ENCODE data around the gene CLDN14.
A peak's percentile ranks its signal among the peaks of the same experiment; 100 is the strongest.

CLDN14 gene

GRCh38 chr21:36510911-36511310, 31.0 kb upstream of the CLDN14 start:
- no peak for DNase-seq (ENCODE audit: low read depth)
- H3K4me3 ChIP-seq (ENCODE audit: low read length), result no peak overlapping the region
- TF ChIP-seq CTCF (conservative IDR thresholded peaks at IDR 0.05; ENCODE audit: low read length), result no peak

DNA sequence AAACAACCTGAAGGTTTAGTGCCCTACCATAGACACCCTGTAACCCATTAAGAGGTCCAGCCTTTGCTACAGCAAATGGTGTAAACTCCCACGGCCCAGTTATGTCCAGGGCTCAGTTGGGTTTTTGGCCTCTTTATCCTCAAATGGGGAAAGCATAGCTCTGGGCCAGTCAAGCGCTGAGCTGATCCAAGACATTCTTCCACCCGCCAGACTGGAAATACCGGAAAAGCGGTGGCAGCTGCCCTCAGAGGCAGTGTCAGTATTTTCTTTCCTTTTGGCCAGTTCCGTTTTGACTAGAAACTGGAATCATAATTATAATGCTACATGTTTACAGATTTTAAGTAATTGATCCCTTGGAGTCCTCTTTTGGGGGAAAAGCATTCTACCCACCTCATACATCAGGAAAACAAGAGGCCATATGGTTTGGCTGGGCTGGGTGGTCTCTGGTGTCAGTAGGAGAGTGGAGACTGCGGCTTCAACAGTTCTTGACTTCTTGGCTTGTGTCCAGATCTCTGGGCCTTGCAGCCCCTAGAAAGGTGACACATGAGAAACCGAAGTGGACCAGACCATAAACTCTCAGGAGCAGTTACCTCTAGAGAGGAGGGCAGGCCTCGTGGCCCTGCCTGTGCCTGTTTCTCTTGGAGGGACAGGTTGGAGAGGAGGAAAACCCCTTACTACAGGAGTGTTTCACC, 30.2 kb upstream of the CLDN14 start:
- H3K4me3 ChIP-seq (ENCODE audit: low read length), result no peak overlapping the region
- DNase-seq (ENCODE audit: low read depth), result no peak
- no peak for TF ChIP-seq CTCF (conservative IDR thresholded peaks at IDR 0.05; ENCODE audit: low read length)

GRCh38 chr21:36508948-36509347, 29.0 kb upstream of the CLDN14 start:
- no peak for TF ChIP-seq CTCF (conservative IDR thresholded peaks at IDR 0.05; ENCODE audit: low read length)
- DNase-seq (ENCODE audit: low read depth), result no peak
- H3K4me3 ChIP-seq (ENCODE audit: low read length), result no peak overlapping the region

DNA sequence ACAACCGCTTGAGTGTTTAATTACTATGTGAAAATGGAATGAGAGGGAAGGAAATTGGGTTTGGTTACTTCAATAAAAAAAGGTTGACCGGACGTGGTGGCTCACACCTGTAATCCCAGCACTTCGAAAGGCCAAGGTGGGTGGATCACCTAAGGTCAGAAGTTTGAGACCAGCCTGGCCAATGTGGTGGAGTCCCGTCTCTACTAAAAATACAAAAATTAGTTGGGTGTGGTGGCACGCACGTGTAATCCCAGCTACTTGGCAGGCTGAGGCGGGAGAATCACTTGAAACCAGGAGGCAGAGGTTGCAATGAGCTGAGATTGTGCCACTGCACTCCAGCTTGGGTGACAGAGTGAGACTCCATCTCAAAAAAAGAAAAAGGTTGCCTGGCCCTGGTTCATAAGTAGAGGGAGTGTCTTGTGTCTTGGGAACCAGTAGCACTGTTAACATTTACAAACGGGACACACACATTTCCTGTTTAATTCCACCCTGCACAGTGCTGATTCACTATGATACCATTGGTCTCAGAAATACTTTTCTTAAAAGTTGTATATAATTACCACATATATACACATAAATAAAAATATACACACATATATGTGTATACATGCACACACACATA, 27.6 kb upstream of the CLDN14 start:
- no peak overlapping the region for H3K4me3 ChIP-seq (ENCODE audit: low read length)
- no peak for TF ChIP-seq CTCF (conservative IDR thresholded peaks at IDR 0.05; ENCODE audit: low read length)
- no peak for DNase-seq (ENCODE audit: low read depth)

DNA sequence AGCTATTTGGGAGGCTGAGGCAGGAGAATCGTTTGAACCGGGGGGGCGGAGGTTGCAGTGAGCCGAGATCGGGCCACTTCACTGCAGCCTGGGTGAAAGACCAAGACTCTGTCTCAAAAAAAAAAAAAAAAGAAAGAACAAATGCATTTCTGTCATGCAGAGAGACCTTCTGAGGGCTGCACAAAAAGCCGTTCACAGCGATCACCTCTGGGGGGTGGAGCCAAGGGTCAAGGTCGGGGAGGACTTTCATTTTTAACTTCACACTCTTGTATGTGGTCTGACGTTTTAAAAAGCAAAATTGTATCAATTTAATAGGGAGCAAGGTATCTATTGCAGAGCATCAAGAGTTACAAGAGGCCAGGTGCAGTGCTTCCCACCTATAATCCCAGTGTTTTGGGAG, 26.6 kb upstream of the CLDN14 start:
- no peak for TF ChIP-seq CTCF (conservative IDR thresholded peaks at IDR 0.05; ENCODE audit: low read length)
- no peak for DNase-seq (ENCODE audit: low read depth)
- H3K4me3 ChIP-seq (ENCODE audit: low read length), result no peak overlapping the region

DNA sequence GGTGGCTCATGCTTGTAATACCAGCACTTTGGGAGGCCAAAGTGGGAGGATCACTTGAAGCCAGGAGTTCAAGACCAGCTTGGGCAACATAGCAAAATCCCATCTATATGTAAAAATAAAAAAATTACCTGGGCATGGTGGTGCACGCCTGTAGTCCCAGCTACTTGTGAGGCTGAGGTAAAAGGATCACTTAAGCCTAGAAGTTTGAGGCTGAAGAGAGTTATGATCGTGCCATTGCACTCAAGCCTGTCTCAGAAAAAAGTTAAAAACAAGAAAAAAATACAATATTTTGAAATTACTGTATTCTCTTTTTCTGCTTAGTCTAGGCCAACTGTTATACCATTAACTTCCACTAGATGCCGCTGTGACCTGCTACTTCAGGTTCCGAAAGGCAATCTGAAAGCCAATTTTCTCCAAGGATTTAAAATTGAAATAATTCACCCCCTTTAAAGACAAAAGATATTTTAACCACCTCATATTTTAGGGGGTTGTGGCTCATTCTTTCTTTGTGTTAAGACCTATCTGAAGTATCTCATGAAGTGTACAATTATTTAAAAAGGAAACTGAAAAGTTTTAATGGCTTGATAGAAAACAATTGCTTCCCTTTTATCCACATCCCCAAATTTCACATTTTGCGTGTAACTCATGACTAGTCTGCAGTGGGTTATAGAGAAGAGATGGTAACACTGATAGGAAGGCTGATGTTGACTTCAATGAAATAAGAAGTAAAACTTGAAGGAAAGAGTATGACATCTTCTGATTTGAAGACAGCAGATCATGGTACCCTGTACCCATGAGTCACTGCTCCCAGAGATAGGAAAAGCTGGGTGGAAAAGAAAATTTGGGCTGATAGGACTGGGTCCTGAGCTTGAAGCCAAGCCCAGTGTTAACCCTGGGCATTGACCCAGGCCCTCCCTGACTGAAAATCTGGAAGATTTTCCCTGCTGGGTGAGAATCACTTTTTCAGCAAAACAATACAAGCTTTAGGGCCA, 24.4 kb upstream of the CLDN14 start:
- DNase-seq (ENCODE audit: low read depth), result peak; percentile 58
- no peak overlapping the region for H3K4me3 ChIP-seq (ENCODE audit: low read length)
- TF ChIP-seq CTCF (conservative IDR thresholded peaks at IDR 0.05; ENCODE audit: low read length), result peak; percentile 92

Measured in AG10803 (cell line).